Lung microvascular endothelial cell (primary cell): ENCODE results near the gene EID3. TPM values are rescaled to one million over a fixed set of nuclear protein-coding genes. Genes with fewer than 3 reads are reported as not detected.
"Not testable (repeated sequence)": the region's sequence is repeated elsewhere in the genome, so short reads cannot be mapped to it uniquely, and the experiment has no call there.

Experiments
- DNase-seq, 2 donors: peaks; one replicate each; pipeline versions ENCODE4 v3.0.0 to v3.0.0-alpha.2; 2010; ENCODE audit warnings: low read depth in 2 of 2
- total RNA-seq: library from RNA; depleted of rRNA; stranded (reverse); fragments of >200 nt; gene quantifications from 2 replicates; pipeline ENCODE4 v1.2.1, GENCODE V29; 2014

Gene EID3
- 1.5 and 2.4 TPM in 2 replicates for total RNA-seq

- DNase-seq, result peak; percentile 92 to 94
These were observed at the start of gene EID3 for GRCh38 chr12:104303538-104304151. Gene EID3 (plus strand): TSS chr12:104303739. CDS start chr12:104303935, 196 bp downstream.

DNA sequence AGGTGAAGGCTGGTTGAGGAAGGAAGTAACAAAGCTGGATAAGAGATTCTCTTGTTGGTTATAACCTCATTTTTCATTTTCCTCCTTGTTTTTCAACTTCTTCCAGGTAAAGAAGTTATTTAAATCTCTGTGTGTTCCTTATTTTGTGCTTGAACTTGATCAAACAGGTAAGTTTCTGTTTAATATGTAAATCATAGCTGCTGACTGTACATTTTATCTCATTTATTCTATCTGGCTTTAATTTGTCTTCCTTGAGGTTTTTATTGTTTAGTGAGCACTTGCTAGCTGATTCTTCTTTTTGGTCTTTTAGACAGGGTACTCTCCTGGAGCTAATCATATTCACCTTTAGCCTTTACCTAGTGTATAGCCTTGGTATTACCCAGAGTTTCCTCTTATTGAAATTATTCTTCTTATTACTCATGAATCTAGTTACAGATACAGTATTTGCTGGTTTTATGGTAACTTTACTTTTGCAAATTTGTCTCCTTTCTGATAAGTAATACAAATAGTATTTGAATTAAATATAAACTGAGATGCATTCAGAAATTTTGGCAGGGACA is 45.5 kb upstream of the EID3 start:
- DNase-seq, result no peak

DNA sequence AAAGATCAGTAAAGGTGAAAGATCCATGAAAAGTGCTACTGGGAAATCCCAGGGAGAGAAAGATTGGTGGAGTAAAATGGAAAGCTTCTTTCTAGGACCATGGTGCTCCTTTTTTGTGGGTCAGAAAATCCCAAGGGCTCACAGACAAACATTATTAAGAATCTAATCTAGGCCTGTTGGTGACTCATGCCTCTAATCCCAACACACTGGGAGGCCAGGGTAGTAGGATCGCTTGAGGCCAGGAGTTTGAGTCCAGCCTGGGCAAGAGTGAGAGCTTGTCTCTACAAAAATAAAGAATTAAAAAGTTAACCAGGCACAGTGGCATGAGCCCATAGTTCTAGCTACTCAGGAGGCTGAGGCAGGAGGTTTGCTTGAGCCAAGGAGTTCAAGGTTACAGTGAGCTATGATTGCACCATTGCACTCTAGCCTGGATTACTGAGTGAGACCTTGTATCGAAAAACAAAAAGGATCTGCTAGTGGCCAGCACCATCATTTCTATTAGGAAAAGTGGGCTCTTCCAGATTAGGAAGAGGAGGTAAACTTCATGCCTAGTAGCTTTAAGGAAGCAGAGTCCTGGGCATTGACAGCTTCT is 45.0 kb upstream of the EID3 start:
- no peak for DNase-seq

DNA sequence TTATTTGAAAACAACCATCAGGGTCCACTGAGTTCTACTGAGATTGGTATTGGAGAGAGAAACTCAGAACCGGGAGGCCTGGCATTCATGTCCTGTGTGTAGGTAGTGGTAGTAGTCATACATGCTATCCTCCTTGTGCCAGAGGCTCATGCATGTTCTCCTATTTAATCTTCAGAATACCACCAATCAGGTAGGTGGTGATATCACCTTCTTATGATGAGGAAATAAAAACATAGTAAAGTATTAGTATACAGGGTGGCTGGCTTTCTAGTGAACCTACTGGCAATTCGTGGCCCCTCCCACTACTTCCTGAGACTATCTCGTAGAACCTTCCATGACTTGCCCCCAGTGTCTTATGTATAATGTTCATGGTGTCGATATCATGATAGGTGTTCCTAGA is 40.5 kb upstream of the EID3 start:
- DNase-seq, result no peak

DNA sequence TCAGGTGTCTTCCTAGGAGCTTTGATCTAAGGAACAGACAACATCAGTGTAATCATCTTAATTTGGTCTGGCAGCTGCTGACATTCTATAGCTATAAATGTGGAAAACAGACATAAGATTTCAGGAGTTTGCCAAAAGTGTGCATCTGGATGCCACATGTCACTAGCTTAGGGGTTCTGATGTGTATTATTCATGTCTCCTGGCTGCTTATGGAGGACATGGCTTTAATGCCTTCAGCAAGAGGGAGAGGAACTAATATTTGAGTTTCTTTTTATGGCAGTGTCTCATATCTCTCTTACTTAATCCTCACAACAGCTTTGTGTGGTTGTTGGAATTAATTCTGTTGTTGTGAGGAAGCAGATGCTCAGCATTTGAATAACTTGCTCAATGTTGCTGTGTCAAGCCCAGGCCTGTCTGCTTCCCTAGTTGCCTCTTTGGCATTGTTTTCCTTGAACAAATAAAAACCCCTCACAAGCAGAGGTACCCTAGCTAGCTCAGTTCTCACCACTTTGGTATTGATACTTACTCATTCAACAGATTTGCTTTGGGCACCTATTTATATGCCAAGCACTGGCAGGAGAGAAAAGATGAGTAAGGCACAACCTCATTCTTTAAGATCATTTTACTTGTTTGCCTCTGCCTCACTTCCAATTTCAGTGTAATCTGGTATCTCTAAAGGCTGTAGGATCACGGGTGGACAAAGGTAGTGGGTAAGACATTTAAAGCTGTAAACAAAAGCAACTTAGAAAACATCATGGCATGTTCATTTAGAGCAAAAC is 39.8 kb upstream of the EID3 start:
- DNase-seq, result peak in 1 of 2 donors; percentile 7

DNA sequence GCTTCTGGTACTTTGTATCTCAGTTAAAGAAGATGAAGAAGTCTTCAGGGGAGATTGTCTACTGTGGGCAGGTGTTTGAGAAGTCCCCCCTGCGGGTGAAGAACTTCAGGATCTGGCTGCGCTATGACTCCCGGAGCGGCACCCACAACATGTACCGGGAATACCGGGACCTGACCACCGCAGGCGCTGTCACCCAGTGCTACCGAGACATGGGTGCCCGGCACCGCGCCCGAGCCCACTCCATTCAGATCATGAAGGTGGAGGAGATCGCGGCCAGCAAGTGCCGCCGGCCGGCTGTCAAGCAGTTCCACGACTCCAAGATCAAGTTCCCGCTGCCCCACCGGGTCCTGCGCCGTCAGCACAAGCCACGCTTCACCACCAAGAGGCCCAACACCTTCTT is 38.1 kb upstream of the EID3 start:
- not testable (repeated sequence) for DNase-seq

- DNase-seq, result no peak
These were observed 30.6 kb upstream of the EID3 start for GRCh38 chr12:104272938-104273337.

- no peak for DNase-seq
These were observed 30.0 kb upstream of the EID3 start for GRCh38 chr12:104273503-104273902.

- no peak for DNase-seq
These were observed 28.7 kb upstream of the EID3 start for GRCh38 chr12:104274811-104275210.

DNA sequence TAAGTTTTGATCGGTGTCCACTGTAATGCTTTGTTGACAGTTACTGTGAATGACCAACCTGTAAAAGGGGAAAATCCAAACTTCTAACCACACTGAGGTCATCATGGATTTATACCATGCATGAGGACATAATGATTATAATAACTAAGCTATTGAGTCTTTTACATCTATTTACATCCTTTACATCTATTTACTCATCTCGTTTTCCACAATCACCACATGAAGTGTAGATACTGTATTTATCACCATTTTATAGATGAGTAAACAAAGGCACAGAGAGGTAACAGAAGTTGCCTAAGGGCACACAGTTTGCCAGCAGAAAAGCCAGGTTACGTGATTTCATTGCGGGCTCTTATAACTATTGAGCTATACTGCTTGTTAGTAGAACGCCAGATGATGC is 27.9 kb upstream of the EID3 start:
- DNase-seq, result no peak

DNA sequence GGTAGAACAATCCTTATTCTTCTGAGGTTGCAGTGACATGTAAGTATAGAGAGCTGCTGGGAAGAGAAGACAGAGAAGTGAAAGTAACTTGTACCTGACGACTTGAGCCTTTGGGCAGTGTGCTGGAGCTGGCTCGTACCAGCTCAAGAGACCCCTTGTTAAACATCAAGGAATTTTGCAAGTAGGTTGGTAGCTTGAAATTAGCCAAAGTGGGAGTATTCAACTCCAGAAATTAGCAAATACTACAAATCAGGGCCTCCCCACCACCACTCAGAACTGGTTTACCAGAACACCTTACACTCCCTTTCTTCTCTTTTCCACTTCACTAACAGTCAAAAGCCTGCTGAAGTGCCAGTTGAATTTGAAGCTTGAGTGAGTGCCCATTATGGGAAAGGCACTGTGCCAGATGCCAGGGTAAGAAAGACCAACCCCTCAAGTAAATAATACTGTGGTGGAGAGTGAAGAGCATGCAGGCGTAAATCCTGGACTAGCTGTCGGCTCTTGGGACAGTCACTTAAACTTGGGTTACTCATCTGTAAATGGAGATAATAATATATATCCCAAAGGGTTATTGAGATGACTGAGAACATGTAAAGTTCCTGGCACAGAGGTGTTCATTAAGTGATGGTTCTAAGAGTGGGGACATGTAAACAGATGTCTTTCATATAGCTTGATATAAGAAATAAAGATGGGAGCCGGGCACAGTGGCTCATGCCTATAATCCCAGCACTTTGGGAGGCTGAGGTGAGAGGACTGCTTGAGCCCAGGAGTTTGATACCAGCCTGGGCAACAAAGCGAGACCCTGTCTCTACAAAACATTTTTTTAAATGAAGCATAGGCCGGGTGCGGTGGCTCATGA is 27.0 kb upstream of the EID3 start:
- peak in 1 of 2 donors; percentile 48 for DNase-seq

GRCh38 chr12:104279164-104279563 is 24.4 kb upstream of the EID3 start:
- no peak for DNase-seq

DNA sequence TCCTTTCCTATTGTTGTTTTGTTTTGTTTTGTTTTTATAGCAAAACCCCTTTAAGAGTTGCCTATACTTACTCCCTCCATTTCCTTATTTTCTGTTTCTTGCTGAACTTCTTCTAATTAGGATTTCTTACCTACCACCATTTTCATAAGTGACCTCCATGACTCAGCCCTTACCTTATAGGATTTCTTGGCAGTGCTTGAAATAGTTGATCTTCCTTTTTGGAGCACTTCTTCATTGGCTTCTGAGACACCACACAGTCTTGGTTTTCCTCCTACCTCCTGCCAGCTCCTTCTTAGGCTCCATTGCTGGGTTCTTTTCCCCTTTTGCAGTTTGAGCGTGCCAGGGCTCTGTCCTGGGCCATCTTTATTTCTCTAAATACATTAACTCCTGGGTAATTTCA is 23.4 kb upstream of the EID3 start:
- no peak for DNase-seq

- DNase-seq, result peak in 1 of 2 donors; percentile 94
These were observed 22.7 kb upstream of the EID3 start for GRCh38 chr12:104280717-104281458.

DNA sequence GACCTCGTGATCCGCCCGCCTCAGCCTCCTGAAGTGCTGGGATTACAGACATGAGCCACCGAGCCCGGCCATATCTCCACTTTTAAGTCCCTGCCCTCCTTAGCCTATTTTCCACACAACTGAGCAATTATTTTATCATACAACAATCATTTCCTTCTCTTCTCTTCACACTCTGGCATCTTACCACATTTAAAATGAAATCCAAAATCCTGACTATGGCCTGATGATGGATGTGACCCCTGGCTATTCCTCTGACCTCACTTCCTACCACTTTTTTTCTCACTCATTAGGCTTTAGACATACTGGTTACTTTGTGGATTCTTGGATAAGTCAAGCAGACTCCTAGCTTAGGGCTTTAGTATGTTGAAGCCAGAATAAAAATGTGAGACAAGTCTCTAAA is 21.9 kb upstream of the EID3 start:
- DNase-seq, result peak in 1 of 2 donors; percentile 81

DNA sequence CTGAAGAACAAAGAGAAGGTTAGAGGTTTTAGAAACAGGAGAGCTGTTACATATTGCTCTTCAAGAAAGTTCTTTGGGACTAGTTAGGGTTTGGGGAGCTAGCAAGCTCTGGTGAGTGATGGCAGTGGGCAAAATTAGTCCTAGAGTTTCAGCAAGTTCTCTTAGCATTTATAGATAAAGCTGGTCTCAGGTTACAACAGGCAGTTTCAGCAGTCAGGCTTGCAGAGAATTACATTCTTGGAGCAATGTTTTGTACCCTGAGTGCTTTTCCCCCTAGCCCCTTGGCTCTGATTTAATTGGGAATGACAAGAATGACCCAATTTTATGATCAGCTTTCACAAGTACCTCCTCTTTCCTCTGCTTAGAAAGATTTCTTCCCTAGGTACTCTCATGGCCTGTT is 21.4 kb upstream of the EID3 start:
- DNase-seq, result no peak

- peak; percentile 39 to 60 for DNase-seq
These were observed 17.6 kb upstream of the EID3 start for GRCh38 chr12:104285740-104286515.

DNA sequence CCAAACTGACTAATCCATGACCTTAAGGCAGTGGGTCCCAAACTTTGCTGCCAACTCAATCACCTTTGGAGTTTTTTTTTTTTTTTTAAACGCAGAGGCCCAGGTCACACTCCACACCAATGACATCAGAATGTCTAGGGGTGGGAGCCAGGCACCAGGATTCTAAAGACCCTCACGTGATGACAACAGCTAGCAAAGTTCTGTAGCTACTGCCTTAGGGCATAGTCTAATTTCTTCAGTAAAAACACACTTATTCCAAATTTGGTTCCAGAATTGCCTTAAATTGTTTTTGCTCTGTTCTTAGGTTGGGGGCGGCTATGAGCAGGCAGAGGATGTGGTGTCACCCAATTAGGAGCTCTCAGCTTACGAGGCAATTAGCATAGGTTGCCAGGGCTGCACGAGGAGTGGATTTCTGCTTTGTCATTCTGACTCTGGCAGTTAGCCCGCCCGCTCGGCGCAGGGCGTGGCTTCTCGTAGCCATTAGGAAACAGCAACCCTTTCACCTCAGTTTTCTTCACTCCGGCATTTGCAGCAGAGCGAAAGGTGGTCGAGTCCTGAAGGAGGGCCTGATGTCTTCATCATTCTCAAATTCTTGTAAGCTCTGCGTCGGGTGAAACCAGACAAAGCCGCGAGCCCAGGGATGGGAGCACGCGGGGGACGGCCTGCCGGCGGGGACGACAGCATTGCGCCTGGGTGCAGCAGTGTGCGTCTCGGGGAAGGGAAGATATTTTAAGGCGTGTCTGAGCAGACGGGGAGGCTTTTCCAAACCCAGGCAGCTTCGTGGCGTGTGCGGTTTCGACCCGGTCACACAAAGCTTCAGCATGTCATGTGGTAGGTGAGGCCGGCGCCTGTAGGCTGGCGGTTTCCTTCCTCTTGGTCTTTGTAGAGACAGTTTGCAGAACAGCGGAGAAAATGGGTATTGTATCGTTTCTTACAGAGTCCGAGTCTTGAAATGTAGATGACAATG is 16.7 kb upstream of the EID3 start:
- peak; percentile 97 to 99 for DNase-seq
